NB4 (cell line): ENCODE measurements around the gene KRTDAP.
A peak's percentile ranks its signal among the peaks of the same experiment; 100 is the strongest.

ENCODE experiments used
- DNase-seq: peaks from one replicate; pipeline ENCODE4 v3.0.0; 2010; ENCODE audit warnings: low read depth
- H3K4me3 ChIP-seq: one replicate; pipeline ENCODE4 v1.5.1; 2011; ENCODE audit warnings: mild to moderate bottlenecking, low read depth, low read length, moderate library complexity
- CTCF ChIP-seq: IDR thresholded peaks from one replicate; pipeline ENCODE4 v1.5.1; 2012; ENCODE audit warnings: low read depth, low read length
- MAX ChIP-seq: IDR thresholded peaks from 2 replicates; pipeline ENCODE4 v1.6.1; 2011; ENCODE audit warnings: low read depth, low read length
- MYC ChIP-seq: IDR thresholded peaks from 2 replicates; pipeline ENCODE4 v1.6.1; 2011; ENCODE audit warnings: low read depth, low read length
- POLR2A ChIP-seq: IDR thresholded peaks from 2 replicates; pipeline ENCODE4 v1.6.1; 2011; ENCODE audit warnings: mild to moderate bottlenecking; ENCODE audit not compliant: insufficient read length; ENCODE audit errors: extremely low read depth

The KRTDAP gene

GRCh38 chr19:35511337-35511736 is 21.1 kb upstream of the KRTDAP start:
- no peak for DNase-seq
- no peak overlapping the region for H3K4me3 ChIP-seq
- no peak for TF ChIP-seq MAX
- no peak for TF ChIP-seq POLR2A
- no peak for TF ChIP-seq CTCF
- TF ChIP-seq MYC, result no peak

GRCh38 chr19:35510626-35510964 is 20.3 kb upstream of the KRTDAP start:
- TF ChIP-seq MYC, result no peak
- DNase-seq, result no peak
- no peak overlapping the region for H3K4me3 ChIP-seq

GRCh38 chr19:35509861-35510625 is 19.8 kb upstream of the KRTDAP start:
- DNase-seq, result peak; percentile 28
- TF ChIP-seq POLR2A (no peak), MYC (no peak), MAX (no peak), CTCF (peak; percentile 67)
- H3K4me3 ChIP-seq, result no peak overlapping the region

GRCh38 chr19:35509018-35509652 is 18.9 kb upstream of the KRTDAP start:
- no peak overlapping the region for H3K4me3 ChIP-seq
- TF ChIP-seq POLR2A (no peak), MAX (no peak), CTCF (no peak), MYC (no peak)
- no peak for DNase-seq

- TF ChIP-seq MAX (no peak), MYC (no peak), POLR2A (no peak), CTCF (no peak)
- no peak for DNase-seq
- no peak overlapping the region for H3K4me3 ChIP-seq
These were observed 17.9 kb upstream of the KRTDAP start for GRCh38 chr19:35508129-35508528.

GRCh38 chr19:35507561-35507960 is 17.3 kb upstream of the KRTDAP start:
- TF ChIP-seq MYC (no peak), MAX (no peak), CTCF (no peak), POLR2A (no peak)
- H3K4me3 ChIP-seq, result no peak overlapping the region
- DNase-seq, result no peak
